Globus pallidus (tissue), 1 donor: ENCODE data around the gene TCF7L1.

Experiments
- DNase-seq: peaks from one replicate; pipeline ENCODE4 v3.0.0-alpha.2; 2015; ENCODE audit warnings: low spot score

The TCF7L1 gene

GRCh38 chr2:85355521-85355920, 222.3 kb downstream of the TCF7L1 start:
- no peak for DNase-seq

GRCh38 chr2:85356186-85356585, 223.0 kb downstream of the TCF7L1 start:
- no peak for DNase-seq

DNA sequence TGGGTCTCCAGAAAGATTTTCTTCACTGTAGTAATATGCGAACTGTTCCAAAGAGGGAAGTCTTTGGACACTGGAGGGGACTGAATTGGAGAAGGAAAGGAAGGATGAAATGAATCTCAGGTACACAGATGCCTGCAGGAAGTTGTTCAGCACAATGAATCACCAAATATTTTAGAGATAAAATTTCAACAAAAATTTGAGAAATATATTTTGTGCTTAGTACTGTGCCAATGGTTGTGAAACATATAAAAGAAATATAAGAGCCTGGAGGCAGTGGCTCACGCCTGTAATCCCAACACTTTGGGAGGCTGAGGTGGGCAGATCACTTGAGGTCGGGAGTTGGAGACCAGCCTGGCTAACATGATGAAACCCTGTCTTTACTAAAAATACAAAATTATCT, 224.5 kb downstream of the TCF7L1 start:
- DNase-seq: no peak
